Activated CD4-positive, CD25-positive, alpha-beta regulatory T cell treated with anti-CD3 and anti-CD28 coated beads, Interleukin-2, amount 50 U/mL, for 24 hours (primary cell): ENCODE results near the gene PIGM.

ENCODE experiments used
- ATAC-seq, 2 donors: fragments of 150-1000 bp; cut with Tn5 transposase; one replicate each; pipeline ENCODE4 v1.10.0; 2021; ENCODE audit warnings: mild to moderate bottlenecking in 1 of 2, moderate library complexity in 1 of 2

PIGM gene

DNA sequence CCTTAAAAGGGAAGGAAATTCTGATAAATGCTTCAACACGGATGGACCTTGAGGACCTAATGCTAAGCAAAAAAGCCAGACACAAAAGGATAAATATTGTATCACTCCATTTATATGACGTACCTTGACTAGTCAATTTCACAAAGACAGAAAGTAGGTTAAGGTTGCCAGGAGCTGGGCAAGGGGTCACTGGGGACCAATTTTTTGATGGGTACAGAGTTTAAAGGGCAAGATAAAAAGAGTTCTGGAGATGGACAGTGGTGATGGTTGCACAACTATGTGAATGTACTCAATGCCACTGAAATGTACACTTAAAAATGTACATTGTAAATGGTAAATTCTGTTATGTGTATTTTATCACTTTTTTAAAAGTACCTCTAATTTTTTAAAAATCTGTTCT lies 45.7 kb downstream of the PIGM start:
- ATAC-seq = no peak

DNA sequence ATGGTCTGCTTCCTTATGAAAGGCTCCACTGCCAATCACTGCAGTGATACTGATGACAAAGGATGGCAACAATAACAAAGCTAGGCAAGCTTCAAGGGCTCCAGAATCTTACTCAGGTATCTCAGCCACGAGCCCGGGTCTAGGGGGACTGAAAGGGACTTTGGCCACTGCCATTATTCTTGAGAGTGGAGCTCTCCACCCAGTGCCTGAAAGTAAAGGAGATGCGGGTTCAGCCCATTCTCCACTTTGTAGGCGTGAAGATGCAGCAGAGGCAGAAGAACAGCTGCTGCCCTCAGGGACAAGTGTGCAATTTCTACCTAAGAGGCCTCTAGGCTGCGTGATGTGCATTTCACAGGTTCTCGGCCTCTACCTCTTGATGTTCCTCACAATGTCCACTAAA lies 46.3 kb downstream of the PIGM start:
- no peak for ATAC-seq

- no peak for ATAC-seq
Measured at GRCh38 chr1:159983681-159984080, 48.1 kb downstream of the PIGM start.

- no peak for ATAC-seq
Measured at GRCh38 chr1:159982280-159982679, 49.5 kb downstream of the PIGM start.

GRCh38 chr1:159981351-159982055 lies 50.3 kb downstream of the PIGM start:
- no peak for ATAC-seq

GRCh38 chr1:159980786-159981185 lies 51.0 kb downstream of the PIGM start:
- ATAC-seq = no peak

- no peak for ATAC-seq
Measured at GRCh38 chr1:159980076-159980475, 51.7 kb downstream of the PIGM start.

DNA sequence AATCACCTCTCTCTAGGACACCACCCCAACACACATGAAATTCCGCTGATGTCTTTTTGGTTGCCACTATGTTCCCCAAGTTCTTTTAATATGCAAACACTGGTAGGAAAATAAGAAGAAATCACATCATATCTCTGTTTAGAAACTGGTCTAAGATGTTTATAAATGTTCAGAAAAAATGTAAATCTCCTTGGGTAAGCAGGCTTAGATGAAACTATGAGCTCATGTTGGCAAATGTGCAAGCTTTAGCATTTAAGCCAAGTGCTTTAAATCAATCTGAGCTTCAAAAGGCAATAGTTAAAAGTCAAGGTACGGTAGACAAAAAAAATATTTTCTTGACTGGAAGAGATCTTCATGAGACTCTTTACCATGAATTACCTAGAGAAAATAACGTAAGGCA lies 52.5 kb downstream of the PIGM start:
- no peak for ATAC-seq

- no peak for ATAC-seq
Measured at GRCh38 chr1:159978107-159978398, 53.7 kb downstream of the PIGM start.

GRCh38 chr1:159977364-159978106 lies 54.3 kb downstream of the PIGM start:
- no peak for ATAC-seq
